ENCODE measurements around the gene SEPHS1.
"Not testable (repeated sequence)": the region's sequence is repeated elsewhere in the genome, so short reads cannot be mapped to it uniquely, and the experiment has no call there.

The SEPHS1 gene, protein sequence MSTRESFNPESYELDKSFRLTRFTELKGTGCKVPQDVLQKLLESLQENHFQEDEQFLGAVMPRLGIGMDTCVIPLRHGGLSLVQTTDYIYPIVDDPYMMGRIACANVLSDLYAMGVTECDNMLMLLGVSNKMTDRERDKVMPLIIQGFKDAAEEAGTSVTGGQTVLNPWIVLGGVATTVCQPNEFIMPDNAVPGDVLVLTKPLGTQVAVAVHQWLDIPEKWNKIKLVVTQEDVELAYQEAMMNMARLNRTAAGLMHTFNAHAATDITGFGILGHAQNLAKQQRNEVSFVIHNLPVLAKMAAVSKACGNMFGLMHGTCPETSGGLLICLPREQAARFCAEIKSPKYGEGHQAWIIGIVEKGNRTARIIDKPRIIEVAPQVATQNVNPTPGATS

DNA sequence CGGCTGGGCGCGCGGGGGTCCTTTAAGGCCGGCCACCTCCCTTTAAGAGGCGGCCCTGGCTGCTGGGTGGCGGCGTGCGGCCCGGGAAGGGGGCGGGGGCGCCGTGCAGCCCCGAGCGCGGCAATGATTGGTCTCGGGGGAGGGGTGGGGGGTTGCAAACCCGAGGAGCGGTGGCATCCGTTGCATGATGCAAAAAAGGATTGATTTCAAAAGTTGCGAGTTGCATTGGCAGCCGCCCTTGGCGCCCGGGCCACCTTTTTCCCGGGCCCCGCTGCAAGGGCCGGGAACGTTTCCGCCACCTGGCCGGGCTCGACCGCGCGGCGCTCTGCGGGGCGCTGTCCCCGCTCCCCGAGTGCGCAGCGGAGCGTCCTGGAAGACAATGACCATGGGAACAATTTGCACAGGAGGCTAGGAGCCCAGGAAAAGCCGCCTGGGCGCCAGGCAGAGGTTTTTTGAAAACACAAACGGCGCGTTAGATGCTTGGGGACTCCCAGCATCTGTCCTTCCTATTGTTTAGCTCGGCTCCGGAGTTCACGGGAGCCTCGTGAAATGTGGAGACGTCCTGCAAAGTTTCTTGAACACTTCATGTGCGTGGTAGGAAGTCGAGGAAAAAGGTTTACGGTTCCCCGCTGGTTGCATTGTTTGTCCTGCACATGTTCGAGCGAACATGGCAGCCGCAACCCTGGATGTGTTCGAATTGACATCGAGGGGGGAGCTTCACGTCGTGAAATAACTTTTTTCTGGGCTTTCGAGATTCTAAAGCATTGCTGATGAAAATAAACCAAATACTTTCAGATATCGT, at the start of gene SEPHS1:
TSS of gene SEPHS1 (minus strand) at position 78 of the 802 bp plus-strand sequence. CDS start 3,343 bp downstream, outside the sequence.
- DNase-seq (ENCODE audit: low spot score), result peak; percentile 94

DNA sequence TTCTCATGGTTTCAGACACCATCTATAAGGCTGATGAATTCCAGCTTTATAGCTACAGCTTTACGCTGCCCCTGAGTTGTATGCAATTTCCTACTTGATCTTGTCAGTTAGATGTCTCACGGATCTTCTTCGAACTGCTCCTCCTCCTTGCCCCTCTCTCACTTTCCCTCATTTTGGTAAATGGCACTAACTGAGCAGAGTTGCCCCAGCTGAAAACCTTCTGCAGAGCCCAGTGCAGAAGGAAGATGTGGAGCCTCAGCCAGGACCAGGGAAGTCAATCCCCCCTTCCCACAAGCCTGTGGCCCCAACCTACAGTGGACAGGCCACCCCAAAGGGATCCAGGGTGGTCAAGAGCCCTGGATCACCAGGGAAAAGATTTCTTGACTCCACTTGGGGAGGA, 49.0 kb upstream of the SEPHS1 start:
- DNase-seq (ENCODE audit: low spot score), result no peak

DNA sequence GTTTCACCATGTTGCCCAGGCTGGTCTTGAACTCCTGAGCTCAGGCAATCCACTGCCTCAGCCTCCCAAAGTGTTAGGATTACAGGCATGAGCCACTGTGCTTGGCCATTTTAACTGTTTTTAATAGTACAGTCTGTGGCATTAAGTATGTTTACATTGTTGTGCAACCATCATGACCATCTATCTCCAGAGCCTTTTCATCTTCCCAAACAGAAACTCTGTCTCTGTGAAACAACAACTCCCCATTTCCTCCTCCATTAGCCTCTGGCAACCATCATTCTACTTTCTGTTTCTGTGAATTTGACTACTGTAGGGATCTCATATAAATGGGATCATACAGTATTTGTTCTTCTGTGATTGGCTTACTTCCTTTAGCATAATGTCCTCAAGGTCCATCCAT, 48.3 kb upstream of the SEPHS1 start:
- DNase-seq (ENCODE audit: low spot score), result no peak

DNA sequence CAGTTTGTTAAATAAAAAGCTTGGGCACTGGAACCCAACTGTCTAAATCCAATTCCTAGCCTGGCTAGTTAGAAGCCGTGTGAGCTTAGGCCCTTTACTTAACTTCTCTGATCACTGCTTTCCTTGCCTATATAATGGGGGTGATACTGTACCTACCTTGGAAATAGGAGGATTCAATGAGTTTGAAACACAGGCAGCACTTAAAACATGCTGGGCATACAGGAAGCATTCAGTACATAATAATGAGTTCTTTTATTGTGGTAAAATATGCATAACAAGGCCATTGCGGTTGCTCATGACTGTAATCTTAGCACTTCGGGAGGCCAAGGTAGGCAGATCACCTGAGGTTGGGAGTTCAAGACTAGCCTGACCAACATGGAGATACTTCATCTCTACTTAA, 47.4 kb upstream of the SEPHS1 start:
- DNase-seq (ENCODE audit: low spot score), result no peak

DNA sequence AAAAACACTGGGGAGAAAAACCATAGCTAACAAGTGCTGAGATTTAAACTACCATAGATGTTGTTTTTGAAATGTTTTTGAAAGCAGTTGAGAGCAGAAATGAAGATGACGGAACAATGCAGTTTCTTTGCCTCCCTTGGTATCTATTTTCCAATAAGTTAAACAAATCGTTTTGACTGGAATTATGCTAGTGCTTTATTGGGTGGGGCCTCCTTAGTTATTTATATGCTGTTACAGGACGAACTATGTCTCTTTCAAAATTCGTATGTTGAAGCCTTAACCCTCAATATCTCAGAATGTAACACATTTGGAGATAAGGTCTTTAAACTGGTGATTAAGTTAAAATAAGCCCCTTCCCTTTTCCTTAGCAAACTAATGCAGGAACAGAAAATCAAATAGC, 45.5 kb upstream of the SEPHS1 start:
- DNase-seq (ENCODE audit: low spot score), result no peak

DNA sequence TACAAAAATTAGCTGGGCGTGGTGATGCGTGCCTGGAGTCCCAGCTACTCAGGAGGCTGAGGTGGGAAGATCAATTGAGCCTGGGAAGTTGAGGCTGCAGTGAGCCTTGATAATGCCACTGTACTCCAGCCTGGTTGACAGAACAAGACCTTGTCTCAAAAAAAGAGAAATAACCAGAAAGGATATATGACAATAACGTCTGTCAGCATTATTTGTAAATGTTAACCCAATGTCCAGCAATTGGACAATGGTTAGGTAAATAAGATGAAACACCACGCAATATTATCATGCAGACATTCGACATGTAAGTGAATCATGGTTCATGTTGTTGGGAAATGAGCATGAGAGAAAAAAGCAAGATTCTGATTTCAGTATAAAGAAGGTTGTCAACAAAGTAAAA, 44.6 kb upstream of the SEPHS1 start:
- DNase-seq (ENCODE audit: low spot score), result no peak

DNA sequence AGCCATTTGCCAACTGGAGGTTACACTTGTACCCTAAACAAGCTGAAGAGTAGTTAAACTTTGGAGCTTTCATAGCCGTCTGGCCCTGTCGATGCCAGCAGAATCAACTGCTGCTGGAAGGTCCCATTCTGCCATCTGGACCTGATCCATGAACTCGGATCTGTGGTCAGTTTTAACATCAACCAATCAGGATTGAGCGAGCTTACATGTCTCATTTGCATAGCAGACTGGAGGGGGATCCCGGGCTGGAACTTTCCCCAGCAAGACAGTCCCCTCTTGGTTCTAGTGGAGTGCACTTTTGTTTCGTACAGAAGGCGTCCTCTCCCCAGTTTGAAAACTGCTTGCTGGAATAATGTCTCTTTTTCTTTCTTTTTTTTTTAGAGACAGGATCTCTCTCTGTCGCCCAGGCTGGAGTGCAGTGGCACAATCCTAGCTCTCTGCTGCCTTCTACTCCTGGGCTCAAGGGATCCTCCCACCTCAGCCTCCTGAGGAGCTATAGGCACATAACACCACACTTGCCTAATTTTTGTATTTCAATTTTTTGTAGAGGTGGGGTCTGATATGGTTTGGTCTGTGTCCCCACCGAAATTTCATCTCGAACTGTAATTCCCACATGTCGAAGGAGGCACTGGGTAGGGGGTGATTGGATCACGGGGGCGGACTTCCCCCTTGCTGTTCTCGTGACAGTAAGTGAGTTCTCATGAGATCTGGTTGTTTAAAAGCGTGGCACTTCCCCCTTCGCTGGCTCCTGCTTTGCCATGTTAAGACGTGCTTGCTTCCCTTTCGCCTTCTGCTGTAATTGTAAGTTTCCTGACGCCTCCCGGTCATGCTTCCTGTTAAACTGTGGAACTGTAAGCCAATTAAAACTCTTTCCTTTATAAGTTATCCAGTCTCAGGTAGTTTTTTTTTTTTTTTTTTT, 42.8 kb upstream of the SEPHS1 start:
- DNase-seq (ENCODE audit: low spot score), result no peak

DNA sequence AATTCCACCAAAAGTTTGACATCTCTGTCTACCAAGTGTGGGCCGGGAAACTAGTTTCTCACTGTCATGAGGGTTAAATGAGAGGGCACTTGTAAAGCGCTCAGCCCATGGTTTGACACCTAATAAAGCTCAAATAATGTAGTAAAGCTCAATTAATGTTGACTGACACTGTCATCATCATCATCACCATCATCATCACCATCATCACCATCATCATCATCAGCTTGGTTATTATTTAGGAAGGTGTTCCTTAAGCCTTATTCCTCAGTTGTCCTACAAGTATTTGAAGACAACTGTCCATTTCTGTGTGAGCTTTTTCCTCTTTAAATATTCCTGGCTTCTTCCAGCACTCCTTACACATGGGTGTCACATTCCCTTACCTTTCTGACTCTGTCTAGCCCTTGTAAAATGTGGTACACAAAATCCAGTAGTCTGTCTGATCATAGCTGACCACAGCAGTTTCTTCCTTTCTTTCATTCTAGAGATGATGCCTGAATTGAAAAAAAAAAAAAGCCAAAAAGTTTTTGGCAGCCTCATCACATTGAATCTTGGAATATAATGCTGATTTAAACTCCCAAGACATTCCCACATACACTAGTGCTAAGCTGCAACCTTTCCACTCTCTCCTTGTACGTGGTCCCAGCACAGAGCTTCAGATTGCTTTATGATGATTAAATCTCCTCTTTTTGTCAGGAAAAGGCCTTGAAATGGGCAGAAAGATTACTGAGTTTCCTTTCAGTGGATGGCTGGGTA, 40.6 kb upstream of the SEPHS1 start:
- no peak for DNase-seq (ENCODE audit: low spot score)

DNA sequence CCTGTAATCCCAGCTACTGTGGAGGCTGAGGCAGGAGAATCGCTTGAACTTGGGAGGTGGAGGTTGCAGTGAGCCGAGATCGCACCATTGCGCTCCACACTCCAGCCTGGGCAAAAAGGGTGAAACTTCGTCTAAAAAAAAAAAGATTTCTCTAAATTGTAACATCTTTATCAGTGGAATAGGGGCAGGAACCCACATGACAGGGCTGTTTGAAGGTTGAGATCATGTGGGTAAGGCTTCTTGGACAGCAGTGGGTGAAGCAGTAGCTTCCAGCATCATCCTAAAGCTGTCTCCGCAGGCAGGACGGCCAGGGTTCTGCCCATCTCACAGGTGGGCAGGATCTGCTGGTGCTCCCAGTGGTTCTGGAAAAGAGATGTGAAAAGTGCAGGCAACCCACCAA, 37.9 kb upstream of the SEPHS1 start:
- DNase-seq (ENCODE audit: low spot score), result no peak

DNA sequence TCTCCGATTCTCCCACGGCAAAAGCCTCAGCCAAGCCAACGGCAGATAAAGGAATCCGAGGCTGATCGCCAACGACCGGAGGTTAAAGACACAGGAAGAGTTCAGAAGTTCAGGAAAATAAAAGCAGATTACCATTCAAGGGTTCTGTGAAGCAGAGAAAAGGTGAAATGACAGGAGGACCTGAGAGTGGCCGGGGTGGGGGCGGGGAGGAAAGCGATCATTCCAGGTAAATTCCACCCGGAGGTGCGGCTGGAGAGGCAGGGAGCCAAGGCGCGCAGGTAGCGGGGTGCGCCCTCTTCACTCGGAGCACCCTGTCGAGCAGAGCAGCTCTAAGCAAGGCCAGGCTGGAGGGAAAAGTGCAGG, 35.3 kb upstream of the SEPHS1 start:
- DNase-seq (ENCODE audit: low spot score), result no peak

DNA sequence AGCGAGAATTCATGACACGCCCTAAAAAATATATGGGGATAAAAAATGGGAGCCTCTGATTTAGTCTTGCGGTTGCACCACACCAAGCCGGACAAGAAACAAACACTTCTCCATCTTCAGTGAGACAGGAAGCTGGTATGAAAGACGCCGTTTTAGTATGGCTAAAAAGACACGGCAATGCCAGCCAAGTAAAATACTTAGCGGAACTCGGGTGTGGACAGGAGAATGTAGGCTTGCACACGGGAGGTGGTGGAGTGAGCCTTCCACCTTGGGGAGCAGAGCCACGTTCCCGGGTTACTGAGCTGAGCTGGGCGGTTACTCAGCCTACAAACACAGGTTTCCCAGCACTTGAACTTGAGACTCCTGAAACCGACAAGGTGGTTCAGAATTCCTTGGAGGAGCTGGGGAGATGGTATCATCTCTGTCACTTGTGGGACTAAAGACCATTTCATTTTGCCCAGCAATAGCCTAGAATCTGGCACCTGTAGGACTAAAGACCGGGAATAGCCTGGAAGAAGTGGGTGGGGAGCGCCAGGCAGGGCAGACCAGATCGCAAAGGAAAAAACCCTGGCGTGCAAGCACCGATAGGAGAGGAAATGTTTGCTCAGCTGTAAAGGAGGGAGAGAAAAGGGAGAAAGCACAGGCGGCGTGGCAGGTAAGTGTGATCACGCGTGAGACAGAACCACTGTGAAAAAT, 34.8 kb upstream of the SEPHS1 start:
- DNase-seq (ENCODE audit: low spot score), result no peak

DNA sequence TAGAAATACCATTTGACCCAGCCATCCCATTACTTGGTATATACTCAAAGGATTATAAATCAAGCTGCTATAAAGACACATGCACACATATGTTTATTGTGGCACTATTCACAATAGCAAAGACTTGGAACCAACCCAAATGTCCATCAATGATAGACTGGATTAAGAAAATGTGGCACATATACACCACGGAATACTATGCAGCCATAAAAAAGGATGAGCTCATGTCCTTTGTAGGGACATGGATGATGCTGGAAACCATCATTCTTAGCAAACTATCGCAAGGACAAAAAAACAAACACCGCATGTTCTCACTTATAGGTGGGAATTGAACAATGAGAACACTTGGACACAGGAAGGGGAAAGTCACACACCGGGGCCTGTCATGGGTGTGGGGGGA, 31.0 kb upstream of the SEPHS1 start:
- not testable (repeated sequence) for DNase-seq (ENCODE audit: low spot score)

DNA sequence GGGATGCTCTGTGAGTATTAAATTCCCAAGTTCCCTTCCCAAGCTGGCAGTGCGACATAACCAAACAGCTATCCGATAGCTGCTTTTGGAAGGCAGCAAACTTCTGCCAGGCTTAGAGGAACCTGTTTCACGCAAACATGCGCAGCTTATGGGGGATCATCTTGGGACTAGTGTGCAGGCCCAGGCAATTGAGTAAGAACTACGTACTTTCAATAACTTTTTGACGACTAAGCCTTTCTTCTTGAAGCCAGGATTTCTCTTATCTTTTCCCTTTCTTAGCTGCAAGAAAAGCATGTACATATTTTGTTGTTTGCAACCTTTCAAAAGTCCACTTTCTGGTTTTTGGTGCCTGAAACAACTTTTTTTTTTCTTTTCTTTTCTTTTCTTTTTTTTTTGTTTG, 28.7 kb upstream of the SEPHS1 start:
- no peak for DNase-seq (ENCODE audit: low spot score)

DNA sequence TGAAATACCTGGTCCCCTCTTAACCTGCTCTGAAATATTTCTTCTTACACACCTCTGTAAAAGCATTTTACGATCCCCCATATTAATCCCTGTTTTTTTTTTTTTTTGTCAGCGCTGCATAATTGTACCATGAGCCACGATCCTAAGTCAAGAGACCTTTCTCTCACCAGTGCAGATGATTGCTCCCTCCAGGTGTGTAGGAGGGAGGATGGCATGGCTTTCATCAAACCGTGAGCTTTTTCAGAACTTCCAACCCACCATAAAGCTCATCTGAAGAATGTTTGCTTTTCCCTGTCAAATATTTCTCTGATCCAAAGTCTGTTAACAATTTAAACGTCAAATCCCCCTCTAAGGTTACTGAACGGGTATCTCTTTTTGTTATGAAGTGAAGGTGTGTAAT, 28.2 kb upstream of the SEPHS1 start:
- DNase-seq (ENCODE audit: low spot score), result no peak

DNA sequence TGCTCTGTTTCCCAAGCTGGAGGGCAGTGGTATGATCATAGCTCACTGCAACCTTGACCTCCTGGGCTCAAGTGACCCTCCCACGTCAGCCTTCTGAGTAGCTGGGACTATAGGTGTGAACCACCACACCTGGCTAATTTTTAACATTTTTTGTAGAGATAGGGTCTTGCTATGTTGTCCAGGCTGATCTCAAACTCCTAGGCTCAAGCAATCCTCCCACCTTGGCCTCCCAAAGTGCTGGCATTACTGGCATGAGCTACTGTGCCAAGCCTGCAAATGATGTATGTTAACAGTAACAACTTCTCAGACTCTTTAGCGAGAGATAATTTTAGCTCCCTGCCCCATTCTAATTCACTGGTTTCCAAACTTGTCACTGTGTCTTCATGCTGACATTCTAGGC, 27.7 kb upstream of the SEPHS1 start:
- no peak for DNase-seq (ENCODE audit: low spot score)

DNA sequence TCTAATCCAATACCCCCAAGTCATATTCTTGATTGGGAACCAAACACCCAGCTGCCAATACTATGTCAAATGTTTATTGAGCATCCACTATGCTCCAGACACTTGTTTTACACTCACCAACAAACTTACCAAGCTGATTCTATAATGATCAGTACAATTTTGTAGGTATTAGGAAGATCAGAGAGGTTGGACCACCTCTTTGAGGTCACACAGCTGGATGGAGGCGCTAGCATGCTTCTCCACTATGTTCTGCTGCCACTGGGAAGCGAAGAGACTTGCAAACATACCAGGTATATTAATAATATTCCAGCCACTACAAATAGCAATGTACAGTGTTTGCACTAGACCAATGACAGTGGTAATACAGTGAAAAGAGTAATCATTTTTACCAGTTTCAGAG, 25.6 kb upstream of the SEPHS1 start:
- no peak for DNase-seq (ENCODE audit: low spot score)

DNA sequence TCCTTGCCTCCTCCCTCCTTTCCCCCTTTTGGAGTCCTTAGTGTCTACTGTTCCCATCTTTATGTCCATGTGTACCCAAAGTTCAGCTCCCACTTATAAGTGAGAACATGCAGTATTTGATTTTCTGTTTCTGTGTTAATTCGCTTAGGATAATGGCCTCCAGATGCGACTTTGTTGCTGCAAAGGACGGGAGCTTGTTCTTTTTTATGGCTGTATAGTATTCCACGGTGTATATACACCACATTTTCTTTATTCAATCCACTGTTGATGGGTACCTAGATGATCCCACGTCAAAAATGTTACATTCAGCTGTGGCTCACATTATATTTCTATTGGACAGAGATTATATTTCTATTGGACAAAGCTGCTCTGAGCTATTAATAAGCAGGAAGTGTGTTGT, 24.4 kb upstream of the SEPHS1 start:
- DNase-seq (ENCODE audit: low spot score), result no peak

DNA sequence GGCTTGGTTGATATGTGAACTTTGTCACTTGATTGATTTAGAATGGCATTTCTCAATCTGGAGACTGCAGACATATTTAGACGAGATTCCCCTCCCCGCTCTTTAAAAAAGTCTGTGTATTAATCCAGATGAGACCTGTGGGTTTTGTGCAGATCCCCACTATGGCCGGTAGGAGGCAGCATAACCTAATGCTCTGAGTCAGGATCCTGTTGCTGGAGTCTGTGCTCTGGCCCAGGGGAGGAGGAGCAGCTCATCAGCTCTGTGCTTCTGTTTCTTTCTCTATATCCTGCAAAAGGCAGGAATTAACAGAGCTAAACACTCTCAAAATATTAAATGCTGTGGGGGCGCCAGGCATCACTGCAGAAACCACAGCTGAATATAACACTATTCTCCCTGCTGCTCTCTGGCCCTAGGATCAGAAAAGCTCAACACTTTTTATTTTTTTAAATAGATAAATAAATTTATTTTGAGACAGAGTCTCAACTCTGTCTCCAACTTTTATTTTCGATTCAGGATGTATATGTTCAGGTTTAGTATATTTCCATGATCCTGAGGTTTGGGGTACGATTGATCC, 23.9 kb upstream of the SEPHS1 start:
- peak; percentile 71 for DNase-seq (ENCODE audit: low spot score)

DNA sequence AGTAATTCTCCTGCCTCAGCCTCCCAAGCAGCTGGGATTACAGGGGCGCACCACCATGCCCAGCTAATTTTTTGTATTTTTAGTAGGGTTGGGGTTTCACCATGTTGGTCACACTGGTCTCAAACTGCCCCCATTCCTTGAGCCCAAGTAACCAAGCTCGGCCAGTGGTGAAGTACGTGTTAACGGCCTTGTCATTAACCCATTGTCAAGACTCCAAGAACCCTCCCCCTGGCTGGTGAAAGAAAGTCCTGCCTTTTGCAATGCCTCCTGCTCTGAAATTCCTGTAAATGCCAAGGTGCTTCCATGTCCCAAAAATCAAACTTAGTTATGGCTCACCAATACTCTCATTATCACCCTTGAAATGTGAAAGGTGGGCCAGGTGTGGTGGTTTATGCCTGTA, 18.8 kb upstream of the SEPHS1 start:
- no peak for DNase-seq (ENCODE audit: low spot score)

DNA sequence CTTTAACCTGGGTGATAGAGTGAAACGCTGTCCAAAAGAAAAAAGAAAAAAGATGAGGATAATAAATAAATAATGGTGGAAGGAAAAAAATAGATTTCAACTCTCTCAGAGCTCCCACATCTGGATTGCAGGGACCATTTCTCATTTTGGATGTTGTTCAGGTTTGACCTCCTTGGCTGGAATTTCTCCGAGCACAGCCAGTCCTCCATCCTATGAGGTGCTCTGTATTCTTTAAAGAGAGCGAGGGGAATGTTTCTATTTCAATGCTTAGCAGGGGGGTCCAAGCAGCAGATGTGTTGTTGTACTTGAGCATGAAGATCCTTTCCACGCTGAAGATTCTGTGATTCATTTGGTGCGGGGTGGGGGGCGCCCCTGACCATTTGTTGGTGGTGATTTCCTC, 17.7 kb upstream of the SEPHS1 start:
- DNase-seq (ENCODE audit: low spot score), result no peak

DNA sequence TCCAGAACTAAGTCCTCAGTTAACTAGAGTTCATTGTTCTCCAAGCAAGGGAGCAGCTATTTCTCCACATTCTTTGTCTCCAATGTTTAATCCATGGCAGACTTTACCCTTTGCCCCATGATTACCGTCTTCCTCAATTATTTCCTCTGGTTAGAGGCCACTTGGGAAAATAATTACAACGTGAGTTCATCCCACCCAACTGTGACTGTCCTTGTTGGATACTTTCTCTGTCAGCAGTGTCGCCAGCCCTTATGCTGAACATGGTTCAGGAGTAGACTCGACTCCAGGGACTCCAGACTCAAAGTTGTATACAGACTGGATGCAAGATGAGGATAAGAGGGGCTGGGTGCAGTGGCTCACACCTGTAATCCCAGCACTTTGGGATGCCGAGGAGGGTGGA, 17.1 kb upstream of the SEPHS1 start:
- DNase-seq (ENCODE audit: low spot score), result no peak
